Epithelial cell of esophagus (primary cell): ENCODE data around the gene GSG1.

Experiments used
- DNase-seq: peaks from one replicate; pipeline ENCODE4 v3.0.0; 2010; ENCODE audit warnings: low read depth
- H3K4me3 ChIP-seq: 2 replicates; pipeline ENCODE4 v1.5.1; 2011; ENCODE audit warnings: mild to moderate bottlenecking, low read length, control low read depth
- CTCF ChIP-seq: IDR thresholded peaks from 2 replicates; pipeline ENCODE4 v1.5.1; 2011; ENCODE audit warnings: low read depth, mild to moderate bottlenecking, low read length, control low read depth, inconsistent platforms; ENCODE audit not compliant: insufficient read depth; ENCODE audit errors: missing control alignments

Gene GSG1

DNA sequence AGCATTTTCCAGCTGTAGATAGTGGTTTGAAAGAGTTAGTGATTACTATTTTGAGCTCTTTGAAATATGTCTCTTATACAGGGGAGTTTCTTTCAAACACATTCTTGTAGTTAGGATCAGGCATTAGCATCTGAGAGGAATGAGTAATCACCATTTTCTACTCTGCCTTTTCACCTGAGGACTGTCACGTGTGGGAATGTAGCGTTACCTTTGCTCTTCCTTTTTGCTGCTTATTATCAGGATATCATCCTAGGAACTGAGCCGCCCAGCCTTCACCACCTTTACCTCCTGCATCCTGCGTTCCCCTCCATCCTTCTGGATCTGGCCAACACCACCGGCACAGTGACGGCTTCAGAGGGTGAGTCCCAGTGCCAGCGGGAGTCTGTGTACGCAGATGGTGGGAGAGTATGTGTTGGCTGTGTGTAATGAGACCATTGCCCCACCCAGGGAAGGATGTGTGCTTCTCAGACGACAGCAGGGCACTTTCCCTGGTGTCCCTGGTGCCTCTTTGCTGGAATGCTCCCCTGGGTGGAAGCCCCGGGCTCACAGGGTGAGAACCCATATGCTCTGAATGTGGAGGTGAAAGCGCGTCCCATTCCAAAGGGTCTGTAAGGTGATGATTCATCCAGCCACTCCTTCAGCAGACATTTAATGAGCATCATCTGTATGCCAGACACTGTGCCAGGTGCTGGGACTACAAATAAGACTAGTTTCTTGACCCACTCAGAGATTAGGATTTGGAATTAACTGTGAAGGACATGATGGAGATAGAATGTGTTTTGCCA lies 27.5 kb downstream of the GSG1 start:
- TF ChIP-seq CTCF = no peak
- DNase-seq = no peak
- H3K4me3 ChIP-seq = no peak overlapping the region

DNA sequence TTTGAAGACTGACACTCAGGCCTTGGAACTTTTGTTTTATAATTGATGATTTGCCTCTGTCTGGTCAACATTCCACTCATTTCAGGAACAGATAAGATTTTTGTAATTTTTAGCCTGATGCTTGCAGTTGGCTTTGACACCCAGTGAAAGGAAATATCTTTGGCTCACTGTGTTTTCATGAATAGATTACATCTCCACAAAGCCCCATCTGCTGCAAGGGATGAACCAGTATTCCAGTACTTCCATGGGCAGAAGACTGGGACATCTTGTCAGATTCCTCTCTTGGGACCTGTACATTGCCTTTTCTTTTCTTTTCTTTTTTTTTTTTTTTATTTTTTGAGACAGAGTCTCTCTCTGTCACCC lies 28.4 kb downstream of the GSG1 start:
- H3K4me3 ChIP-seq = no peak overlapping the region
- no peak for TF ChIP-seq CTCF
- DNase-seq = no peak

DNA sequence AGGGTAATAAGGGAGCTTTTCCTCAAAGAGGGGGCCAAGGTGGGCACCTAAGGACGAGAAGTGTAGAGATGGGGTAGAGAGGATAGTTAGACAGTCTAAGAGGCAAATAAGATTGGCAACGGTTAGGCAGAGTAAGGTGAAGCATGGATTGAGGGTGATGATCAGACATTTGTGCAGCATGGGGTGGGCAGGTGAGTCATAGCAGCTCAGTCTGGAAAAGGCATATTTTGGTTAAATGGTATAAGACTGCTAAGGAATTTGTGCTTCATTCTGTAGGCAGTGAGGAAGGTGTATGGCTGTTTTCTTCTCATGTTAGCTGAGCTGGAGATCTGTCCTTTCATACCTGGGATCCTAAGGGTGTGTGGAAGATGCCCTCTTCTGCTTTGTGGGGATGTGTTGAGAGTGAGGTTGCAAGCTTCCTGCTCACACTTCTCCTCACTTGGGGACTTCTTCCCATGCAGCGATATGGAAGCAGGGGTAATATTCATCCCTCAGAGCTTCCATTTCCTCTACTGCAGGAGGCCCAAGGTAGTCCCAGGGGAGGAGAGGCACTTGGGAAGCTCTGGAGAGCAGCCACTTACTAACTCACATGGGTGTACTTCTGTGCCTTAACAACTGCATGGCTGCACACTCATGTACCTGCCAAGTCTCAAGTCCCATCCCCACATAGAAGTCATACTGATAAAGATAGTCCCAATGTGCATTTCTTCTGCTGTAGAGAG lies 28.9 kb downstream of the GSG1 start:
- DNase-seq = peak; percentile 25
- no peak overlapping the region for H3K4me3 ChIP-seq
- no peak for TF ChIP-seq CTCF

GRCh38 chr12:13073173-13073572 lies 30.3 kb downstream of the GSG1 start:
- no peak overlapping the region for H3K4me3 ChIP-seq
- no peak for TF ChIP-seq CTCF
- DNase-seq = no peak

- no peak overlapping the region for H3K4me3 ChIP-seq
- DNase-seq = peak; percentile 68
- no peak for TF ChIP-seq CTCF
Measured at GRCh38 chr12:13071305-13072280, 31.9 kb downstream of the GSG1 start.

DNA sequence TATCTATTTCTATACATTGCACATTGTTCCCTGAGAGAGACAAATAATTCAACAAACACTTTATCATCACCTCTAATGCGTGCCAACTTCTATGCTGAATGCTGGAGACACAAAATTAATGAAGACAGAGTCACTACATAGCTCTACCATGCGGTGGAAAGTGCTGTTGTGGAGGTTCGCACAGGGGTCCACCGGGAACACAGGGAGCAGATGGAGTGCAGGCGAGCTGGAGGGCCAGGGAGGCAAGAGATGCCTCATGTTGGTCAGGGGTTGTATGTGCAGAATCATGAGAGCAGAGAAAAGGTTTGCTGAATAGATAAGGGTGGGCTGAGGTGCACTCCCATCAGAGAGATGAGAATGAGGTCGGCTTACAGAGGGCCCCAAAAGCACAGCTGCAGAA lies 34.1 kb downstream of the GSG1 start:
- H3K4me3 ChIP-seq = no peak overlapping the region
- DNase-seq = no peak
- TF ChIP-seq CTCF = no peak
